Measurements from ENCODE around the gene DYRK1A.

- TF ChIP-seq CTCF (IDR thresholded peaks at IDR 0.05 in 2 of 3, conservative IDR thresholded peaks at IDR 0.05 in 1 of 3; ENCODE audit: borderline replicate concordance in 1 of 3, insufficient read depth in 1 of 3, low read depth in 2 of 3, low read length in 2 of 3) (peak in 2 of 3 experiments; percentile 52 to 57; a peak in 3 of 6 replicates), POLR2A (IDR thresholded peaks at IDR 0.05; ENCODE audit: borderline replicate concordance, extremely low read depth, insufficient read depth, insufficient read length) (no peak), EZH2 (IDR thresholded peaks at IDR 0.05) (no peak), REST (IDR thresholded peaks at IDR 0.05; ENCODE audit: low read depth) (no peak), POLR2AphosphoS5 (IDR thresholded peaks at IDR 0.05; ENCODE audit: low read depth, low read length) (no peak), MAX (IDR thresholded peaks at IDR 0.05) (peak; percentile 84), SIN3A (IDR thresholded peaks at IDR 0.05; ENCODE audit: low read depth) (0 out of 2 replicates have a peak, but pooled peaks have one; percentile 28), ZNF274 (IDR thresholded peaks at IDR 0.05; ENCODE audit: low read depth, low read length) (no peak), YY1 (IDR thresholded peaks at IDR 0.05; ENCODE audit: extremely low read depth, insufficient replicate concordance, low read depth, low read length) (no peak), EZH2phosphoT487 (IDR thresholded peaks at IDR 0.05; ENCODE audit: borderline replicate concordance) (no peak), TCF7L2 (IDR thresholded peaks at IDR 0.05; ENCODE audit: borderline replicate concordance, extremely low read depth, insufficient read depth, insufficient read length) (no peak), ATF3 (IDR thresholded peaks at IDR 0.05) (no peak), RAD21 (IDR thresholded peaks at IDR 0.05; ENCODE audit: low read depth) (no peak; the same call in 1 of the 2 replicates)
Observed at GRCh38 chr21:37532868-37533780, 166.6 kb downstream of the DYRK1A start.
